MM.1S (cell line): ENCODE results near the gene RDH16.
"Not testable (repeated sequence)": the region's sequence is repeated elsewhere in the genome, so short reads cannot be mapped to it uniquely, and the experiment has no call there.

ENCODE experiments used
- DNase-seq: peaks from one replicate; pipeline ENCODE4 v3.0.0-alpha.2; 2015
- H2AFZ ChIP-seq: fragments of 300-600 bp; sonication (generic); 2 replicates; pipeline ENCODE4 v1.6.0; 2016; ENCODE audit warnings: antibody characterized with exemption, low read length
- H3F3A ChIP-seq: fragments of 300-600 bp; sonication (generic); 2 replicates; pipeline ENCODE4 v1.6.1; 2016; ENCODE audit warnings: mild to moderate bottlenecking, antibody characterized with exemption, low read length, moderate library complexity, mixed read lengths; ENCODE audit not compliant: insufficient read depth
- H3K27ac ChIP-seq: fragments of 300-600 bp; sonication (generic); 2 replicates; pipeline ENCODE4 v1.5.1; 2016; ENCODE audit warnings: mild to moderate bottlenecking, low read length
- H3K27me3 ChIP-seq: fragments of 300-600 bp; sonication (generic); replicated peaks from 2 replicates; pipeline ENCODE4 v1.6.0; 2016; ENCODE audit warnings: low read length; ENCODE audit not compliant: insufficient read depth
- H3K36me3 ChIP-seq: fragments of 300-600 bp; sonication (generic); replicated peaks from 2 replicates; pipeline ENCODE4 v1.6.1; 2016; ENCODE audit warnings: mild to moderate bottlenecking, low read length, mixed read lengths; ENCODE audit not compliant: insufficient read depth
- H3K4me1 ChIP-seq: fragments of 300-600 bp; sonication (generic); 2 replicates; pipeline ENCODE4 v1.6.1; 2016; ENCODE audit warnings: low read length, mixed read lengths
- H3K4me2 ChIP-seq: fragments of 300-600 bp; sonication (generic); 2 replicates; pipeline ENCODE4 v1.6.0; 2016; ENCODE audit warnings: low read depth, low read length
- H3K4me3 ChIP-seq: fragments of 300-600 bp; sonication (generic); 2 replicates; pipeline ENCODE4 v1.5.1; 2016; ENCODE audit warnings: low read length, mixed read lengths
- H3K79me2 ChIP-seq: fragments of 300-600 bp; sonication (generic); 2 replicates; pipeline ENCODE4 v1.6.1; 2016; ENCODE audit warnings: mixed run types, low read length, mixed read lengths
- H3K9ac ChIP-seq: fragments of 300-600 bp; sonication (generic); 2 replicates; pipeline ENCODE4 v1.6.1; 2016; ENCODE audit warnings: low read length, mixed read lengths
- H3K9me2 ChIP-seq: fragments of 300-600 bp; sonication (generic); replicated peaks from 2 replicates; pipeline ENCODE4 v1.6.1; 2016; ENCODE audit warnings: mild to moderate bottlenecking, low read length, mixed read lengths; ENCODE audit not compliant: insufficient read depth
- H3K9me3 ChIP-seq: fragments of 300-600 bp; sonication (generic); replicated peaks from 2 replicates; pipeline ENCODE4 v1.6.1; 2016; ENCODE audit warnings: mild to moderate bottlenecking, low read length, mixed read lengths; ENCODE audit not compliant: insufficient read depth
- H4K20me1 ChIP-seq: fragments of 300-600 bp; sonication (generic); 2 replicates; pipeline ENCODE4 v1.6.1; 2016; ENCODE audit warnings: mild to moderate bottlenecking, low read length, moderate library complexity, mixed read lengths; ENCODE audit not compliant: insufficient read depth
- EZH2 ChIP-seq: fragments of 300-600 bp; sonication (generic); optimal IDR thresholded peaks from 2 replicates; pipeline ENCODE3; 2017; ENCODE audit warnings: low read depth, mild to moderate bottlenecking, antibody characterized with exemption, low read length, mixed read lengths
- EZH2phosphoT487 ChIP-seq: fragments of 300-600 bp; sonication (generic); IDR thresholded peaks from 2 replicates; pipeline ENCODE4 v1.6.1; 2018; ENCODE audit warnings: antibody characterized with exemption, low read length
- TF ChIP-seq, protein P1 (sequence below): fragments of 300-600 bp; sonication (generic); IDR thresholded peaks from 2 replicates; pipeline ENCODE4 v1.5.1; 2016; ENCODE audit warnings: antibody characterized with exemption, low read length, mixed read lengths

Gene RDH16

DNA sequence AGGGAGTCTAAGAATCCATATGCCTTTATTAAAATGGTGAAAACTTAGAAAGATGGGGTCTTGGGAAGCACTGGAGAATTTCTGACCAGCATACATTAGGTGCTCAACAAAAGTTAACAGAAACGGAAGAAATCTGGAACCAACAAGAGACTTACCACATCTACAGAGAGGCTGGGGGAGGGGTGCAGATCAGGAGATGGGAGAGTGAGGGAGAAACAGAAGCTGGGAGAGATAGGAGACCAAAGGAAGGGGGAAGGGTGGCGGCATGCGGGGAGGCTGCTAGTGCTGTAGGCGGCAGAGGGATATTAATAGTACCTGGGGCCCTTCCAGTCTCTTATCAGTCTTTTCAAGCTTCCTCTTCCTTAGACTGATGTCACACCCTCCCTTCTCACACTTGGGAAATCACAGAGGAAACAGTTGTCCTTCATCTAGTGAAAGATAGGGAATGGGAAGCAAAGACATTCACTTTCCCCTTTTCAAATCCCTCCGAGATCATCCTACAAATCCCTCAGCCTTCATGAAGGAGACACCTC lies 30.9 kb upstream of the RDH16 start:
- Histone ChIP-seq H3K9me2 (no peaks in the 10 kb centered on the region), H2AFZ (no peak overlapping the region), H3K27ac (no peak overlapping the region), H3K79me2 (no peaks in the 10 kb centered on the region), H3K9me3 (no peaks in the 10 kb centered on the region), H3K4me1 (peaks cover 24% of the 10 kb centered on the region), H3K27me3 (no peaks in the 10 kb centered on the region), H3K4me2 (no peak overlapping the region), H3K4me3 (no peak overlapping the region), H3F3A (peaks cover 14% of the 10 kb centered on the region), H3K36me3 (no peaks in the 10 kb centered on the region), H3K9ac (no peak overlapping the region), H4K20me1 (no peaks in the 10 kb centered on the region)
- TF ChIP-seq EZH2phosphoT487: no peak
- TF ChIP-seq, protein P1, sequence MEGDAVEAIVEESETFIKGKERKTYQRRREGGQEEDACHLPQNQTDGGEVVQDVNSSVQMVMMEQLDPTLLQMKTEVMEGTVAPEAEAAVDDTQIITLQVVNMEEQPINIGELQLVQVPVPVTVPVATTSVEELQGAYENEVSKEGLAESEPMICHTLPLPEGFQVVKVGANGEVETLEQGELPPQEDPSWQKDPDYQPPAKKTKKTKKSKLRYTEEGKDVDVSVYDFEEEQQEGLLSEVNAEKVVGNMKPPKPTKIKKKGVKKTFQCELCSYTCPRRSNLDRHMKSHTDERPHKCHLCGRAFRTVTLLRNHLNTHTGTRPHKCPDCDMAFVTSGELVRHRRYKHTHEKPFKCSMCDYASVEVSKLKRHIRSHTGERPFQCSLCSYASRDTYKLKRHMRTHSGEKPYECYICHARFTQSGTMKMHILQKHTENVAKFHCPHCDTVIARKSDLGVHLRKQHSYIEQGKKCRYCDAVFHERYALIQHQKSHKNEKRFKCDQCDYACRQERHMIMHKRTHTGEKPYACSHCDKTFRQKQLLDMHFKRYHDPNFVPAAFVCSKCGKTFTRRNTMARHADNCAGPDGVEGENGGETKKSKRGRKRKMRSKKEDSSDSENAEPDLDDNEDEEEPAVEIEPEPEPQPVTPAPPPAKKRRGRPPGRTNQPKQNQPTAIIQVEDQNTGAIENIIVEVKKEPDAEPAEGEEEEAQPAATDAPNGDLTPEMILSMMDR: no peak
- TF ChIP-seq EZH2: no peak
- DNase-seq: no peak

DNA sequence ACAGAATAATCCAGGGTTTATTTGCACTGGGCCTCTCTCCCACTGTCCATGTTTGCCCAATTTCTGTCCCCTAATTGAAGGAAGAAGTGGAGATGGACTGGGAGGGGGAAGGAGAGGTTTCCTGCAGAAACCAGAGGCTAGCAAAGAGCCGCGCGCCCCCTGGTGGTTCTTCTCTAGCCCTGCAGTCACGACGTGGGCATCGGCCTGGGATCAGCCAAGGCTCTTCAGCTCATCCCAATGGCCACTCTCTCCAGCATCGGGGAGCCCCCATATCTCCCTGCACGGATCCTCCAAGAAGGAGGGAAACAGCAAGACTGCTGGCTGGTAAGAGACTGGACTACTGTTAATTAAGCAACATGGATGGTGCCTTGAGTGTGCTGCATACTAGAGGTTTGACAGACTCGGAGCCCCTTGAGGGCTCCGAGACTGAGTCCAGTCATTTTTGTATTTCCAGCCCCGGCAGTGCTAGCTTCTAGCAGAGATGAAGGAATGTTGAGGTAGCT lies 30.2 kb upstream of the RDH16 start:
- H3F3A ChIP-seq: peaks cover 12% of the 10 kb centered on the region
- no peaks in the 10 kb centered on the region for H3K27me3 ChIP-seq
- H3K9me2 ChIP-seq: no peaks in the 10 kb centered on the region
- H3K79me2 ChIP-seq: no peaks in the 10 kb centered on the region
- H3K4me3 ChIP-seq: no peak overlapping the region
- H3K9me3 ChIP-seq: no peaks in the 10 kb centered on the region
- H3K9ac ChIP-seq: no peak overlapping the region
- H3K27ac ChIP-seq: no peak overlapping the region
- peak; percentile 65 for DNase-seq
- H4K20me1 ChIP-seq: no peaks in the 10 kb centered on the region
- peak overlapping the region; percentile 24; the same call in 1 of the 2 replicates for H2AFZ ChIP-seq
- no peak for TF ChIP-seq EZH2phosphoT487
- TF ChIP-seq, protein P1: peak; percentile 94
- no peak overlapping the region for H3K4me2 ChIP-seq
- no peaks in the 10 kb centered on the region for H3K36me3 ChIP-seq
- H3K4me1 ChIP-seq: peaks cover 24% of the 10 kb centered on the region

DNA sequence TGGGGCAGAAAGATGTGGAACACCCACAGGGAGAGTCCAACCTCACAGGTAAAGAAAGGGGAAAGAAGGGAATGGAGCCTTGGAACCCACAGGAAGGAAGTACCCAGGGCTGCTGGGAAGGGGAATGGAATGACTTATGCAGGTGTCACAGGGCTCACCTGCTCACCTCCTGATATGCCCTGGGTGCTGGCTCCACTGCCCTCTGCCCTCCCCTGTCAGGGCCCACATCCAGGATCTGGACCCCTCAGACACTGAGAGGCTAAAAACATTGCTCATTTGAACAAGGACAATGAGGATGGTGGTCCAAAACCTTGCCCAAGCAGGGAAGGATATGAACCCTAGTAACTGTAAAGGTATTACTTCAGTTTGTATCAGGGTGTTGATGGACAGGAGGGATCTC lies 29.6 kb upstream of the RDH16 start:
- H3K4me3 ChIP-seq: no peak overlapping the region
- no peaks in the 10 kb centered on the region for H3K9me2 ChIP-seq
- no peak for DNase-seq
- peak overlapping the region; percentile 24; the same call in 1 of the 2 replicates for H2AFZ ChIP-seq
- H3K9ac ChIP-seq: no peak overlapping the region
- no peaks in the 10 kb centered on the region for H3K79me2 ChIP-seq
- TF ChIP-seq, protein P1: no peak
- no peak for TF ChIP-seq EZH2
- TF ChIP-seq EZH2phosphoT487: no peak
- H3K36me3 ChIP-seq: no peaks in the 10 kb centered on the region
- H3K9me3 ChIP-seq: no peaks in the 10 kb centered on the region
- no peak overlapping the region for H3K27ac ChIP-seq
- H4K20me1 ChIP-seq: no peaks in the 10 kb centered on the region
- H3K4me1 ChIP-seq: peaks cover 23% of the 10 kb centered on the region
- H3F3A ChIP-seq: peaks cover 10% of the 10 kb centered on the region
- H3K27me3 ChIP-seq: no peaks in the 10 kb centered on the region
- no peak overlapping the region for H3K4me2 ChIP-seq

DNA sequence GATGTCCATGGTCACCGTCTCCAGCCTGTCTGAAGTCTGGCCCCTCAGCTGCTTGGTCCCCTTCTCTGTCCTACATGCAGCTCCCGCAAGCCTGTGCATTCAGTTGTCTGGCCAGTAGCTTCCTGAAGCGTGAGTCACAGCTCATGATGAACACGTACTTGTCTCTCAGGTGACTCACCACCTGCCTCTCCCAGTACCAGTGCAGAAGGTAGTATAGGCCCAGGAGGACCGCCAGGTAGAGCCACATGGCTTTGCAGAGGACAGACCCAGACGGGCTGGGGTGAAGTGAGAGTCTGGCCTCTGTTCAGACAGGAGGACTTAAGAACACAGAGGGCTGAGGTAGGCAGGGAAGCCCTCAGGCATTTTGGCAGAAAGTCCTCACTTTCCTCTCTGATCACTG lies 28.3 kb upstream of the RDH16 start:
- H3K9me3 ChIP-seq, H3K4me3 ChIP-seq, DNase-seq, H3K27ac ChIP-seq, H3K4me2 ChIP-seq, H3K4me1 ChIP-seq, H3K79me2 ChIP-seq, H3F3A ChIP-seq, H3K36me3 ChIP-seq, H4K20me1 ChIP-seq, H3K9ac ChIP-seq, H3K27me3 ChIP-seq, H3K9me2 ChIP-seq: not testable (repeated sequence)
- H2AFZ ChIP-seq: 0 out of 2 replicates have a peak overlapping the region, but pooled peaks have one; percentile 35
